SK-MEL-5 (cell line): ENCODE data around the gene SYNGR4. TPM values are rescaled to one million over a fixed set of nuclear protein-coding genes. Genes with fewer than 3 reads are reported as not detected.

Experiments used
- DNase-seq: peaks from one replicate; pipeline ENCODE4 v3.0.0-alpha.2; 2016; ENCODE audit warnings: low read depth, low spot score
- in situ Hi-C: cut with HindIII; loops from 2 replicates; pipeline ENCODE4 v1.10.0; 2016; ENCODE audit warnings: low sequenced_read_pairs, high pct_unique_total_duplicates, low pct_unique_long_range_greater_than_20kb
- total RNA-seq: library from RNA; depleted of rRNA; stranded (reverse); fragments of >200 nt; shearing (Covaris generic); gene quantifications from 2 replicates; pipeline ENCODE4 v1.2.3, GENCODE V29; 2014

Gene SYNGR4
- total RNA-seq, 1 experiment from 2014 or later: not detected

DNA sequence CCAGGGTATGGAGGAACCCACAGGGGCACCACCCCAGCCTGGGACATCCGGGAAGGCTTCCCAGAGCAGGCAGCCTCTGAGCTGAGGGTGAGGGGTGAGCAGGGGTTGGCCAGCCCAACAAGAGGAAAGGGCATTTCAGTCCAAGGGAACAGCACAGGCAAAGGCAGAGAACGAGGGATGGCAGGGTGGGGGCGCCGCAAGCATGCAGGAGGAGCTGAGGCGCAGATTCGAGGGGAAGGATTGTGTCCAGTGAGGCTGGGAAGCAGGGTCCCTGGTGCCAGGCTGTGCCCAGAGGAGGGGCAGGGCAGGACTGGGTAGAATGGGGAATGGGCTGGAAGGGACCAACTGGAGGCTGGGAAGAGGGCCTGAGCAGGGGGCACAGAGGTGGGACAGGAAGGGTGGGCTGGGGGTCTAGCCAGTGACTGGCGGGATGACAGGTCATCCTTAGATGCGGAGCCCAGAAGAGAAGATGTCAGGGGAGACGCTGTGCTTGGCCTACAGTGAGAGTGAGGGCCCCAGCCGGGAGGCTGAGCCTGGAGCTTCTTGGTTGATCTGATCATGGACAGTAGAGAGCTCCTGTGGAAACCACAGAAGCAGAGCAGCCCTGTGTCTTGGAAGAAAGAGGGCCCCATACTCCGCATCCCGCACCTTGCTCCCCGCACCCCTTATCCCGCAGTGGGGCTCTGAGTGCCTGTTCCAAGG lies 25.2 kb upstream of the SYNGR4 start:
- DNase-seq: no peak
- in situ Hi-C loops: no loop called here

DNA sequence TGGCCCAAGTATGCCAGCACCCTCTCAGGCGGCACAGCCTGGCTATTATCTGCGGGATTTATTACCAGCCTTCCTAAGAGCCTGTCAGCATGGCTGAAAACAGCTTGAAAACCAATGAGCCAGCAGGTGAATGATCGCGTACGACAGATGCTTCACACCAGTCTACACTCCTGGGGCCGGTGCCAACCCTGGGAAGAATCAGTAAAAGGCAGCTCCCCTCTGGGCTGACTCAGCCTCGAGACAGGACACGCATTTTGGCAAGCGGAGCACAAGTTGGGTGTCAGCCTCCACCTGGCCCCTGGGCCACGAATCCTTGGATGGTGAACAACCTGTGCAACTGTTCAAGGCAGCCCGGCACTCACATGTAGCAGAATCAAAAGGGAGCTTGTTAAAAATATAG lies 23.2 kb upstream of the SYNGR4 start:
- no peak for DNase-seq
- in situ Hi-C loops: no loop called here

DNA sequence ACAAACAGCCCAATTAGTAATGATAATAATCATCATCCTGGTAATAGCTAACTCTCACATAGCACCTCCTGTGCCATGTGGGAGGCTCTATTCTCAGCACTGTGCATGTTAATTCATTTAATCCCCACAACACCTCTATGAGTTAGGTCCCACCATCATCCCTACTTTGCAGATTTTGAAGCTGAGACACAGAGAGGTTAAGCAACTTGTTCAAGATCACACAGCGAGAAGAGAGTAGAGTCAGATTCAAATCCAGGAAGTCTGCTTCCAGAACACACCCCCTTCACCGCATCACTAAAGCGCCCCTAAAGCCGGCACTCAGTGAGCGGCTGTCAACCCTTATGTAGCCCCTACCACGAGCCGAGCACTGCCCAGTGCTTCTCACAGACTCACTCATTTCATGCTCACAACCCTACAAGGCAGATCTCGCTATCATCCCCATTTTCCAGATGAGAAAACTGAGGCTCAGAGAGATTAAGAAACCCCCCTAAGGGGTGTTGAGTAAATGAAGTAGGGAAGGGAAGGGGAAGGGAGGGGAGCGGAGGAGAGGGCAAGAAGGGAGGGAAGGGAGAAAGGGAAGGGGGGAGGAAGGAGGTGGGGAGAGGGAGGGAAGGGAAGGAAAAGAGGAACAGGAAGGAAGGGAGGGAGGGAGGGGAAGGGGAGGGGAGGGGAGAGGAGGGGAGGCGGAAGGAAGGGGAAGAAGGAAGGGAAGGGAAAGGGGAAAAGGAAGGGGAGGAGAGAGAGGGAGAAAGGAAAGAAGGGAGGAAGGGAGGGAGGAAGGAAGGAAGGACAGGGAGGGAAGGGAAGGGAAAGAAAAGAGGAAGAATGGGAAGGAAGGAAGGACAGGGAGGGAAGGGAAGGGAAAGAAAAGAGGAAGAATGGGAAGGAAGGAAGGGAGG lies 22.4 kb upstream of the SYNGR4 start:
- DNase-seq: no peak
- in situ Hi-C loops: no loop called here

DNA sequence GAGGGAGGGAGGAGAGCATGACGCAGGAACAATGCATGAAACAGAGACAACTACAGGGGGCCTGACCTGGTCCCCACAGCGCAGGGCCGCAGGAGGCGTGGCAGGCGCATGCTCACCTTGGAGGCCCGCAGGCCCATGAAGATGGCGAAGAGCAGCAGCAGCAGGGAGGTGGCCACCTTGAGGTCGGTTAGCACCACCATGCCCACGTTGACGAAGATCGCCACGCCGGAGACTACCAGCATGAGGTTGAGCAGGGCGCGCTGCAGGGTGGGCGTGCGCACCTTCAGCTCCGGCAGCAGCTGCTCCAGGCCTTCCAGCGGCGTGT lies 21.8 kb upstream of the SYNGR4 start:
- no peak for DNase-seq
- in situ Hi-C loops: no loop called here

DNA sequence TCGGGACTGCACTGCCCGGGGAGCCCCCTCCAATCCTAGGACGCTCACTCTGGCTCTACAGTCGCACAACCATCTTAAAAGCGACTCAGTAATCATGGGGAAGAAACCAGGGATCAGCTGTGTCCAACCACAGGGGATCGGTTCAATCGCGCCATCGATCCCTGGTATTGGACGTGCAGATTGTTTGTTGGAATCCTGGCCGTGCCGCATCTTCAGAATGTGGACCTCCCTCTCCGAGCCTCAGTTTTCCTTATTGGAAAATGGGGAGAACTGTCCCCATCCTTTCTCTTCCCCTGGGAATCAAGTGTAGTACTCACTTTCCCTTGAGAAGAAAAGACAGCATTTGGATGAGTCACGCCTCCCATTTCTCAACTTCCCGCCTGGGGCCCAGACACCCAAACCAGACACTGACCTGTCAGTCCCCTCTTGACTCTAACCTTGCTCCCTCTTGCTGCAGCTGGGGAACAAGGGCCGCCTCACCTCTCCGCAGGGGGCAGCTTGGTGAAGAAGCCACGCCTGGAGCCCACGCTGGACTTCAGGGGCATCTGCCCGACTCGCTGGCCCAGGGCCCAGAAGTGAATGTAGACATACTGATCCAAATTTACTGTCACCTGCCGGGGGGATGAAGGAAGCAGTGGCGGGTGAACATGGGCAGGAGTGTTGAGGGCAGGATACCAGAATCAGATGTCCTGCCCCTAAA lies 21.2 kb upstream of the SYNGR4 start:
- no peak for DNase-seq
- in situ Hi-C loops: no loop called here

DNA sequence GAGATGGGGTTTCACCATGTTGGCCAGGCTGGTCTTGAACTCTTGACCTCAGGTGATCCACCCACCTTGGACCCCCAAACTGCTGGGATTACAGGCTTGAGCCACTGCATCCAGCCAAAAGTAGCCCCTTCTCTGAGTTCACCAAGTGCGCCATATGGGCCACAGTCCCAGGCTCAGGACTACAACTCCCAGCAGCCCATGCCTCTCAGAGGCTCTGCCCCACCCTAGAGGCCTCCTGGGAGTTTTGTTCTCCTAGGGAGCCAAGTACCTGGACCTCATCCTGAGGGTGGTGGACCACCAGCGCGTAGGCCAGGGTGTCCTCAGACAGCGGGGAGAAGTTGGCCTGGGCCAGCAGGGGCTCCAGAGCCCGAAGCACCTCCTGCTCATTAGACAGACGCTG lies 19.3 kb upstream of the SYNGR4 start:
- in situ Hi-C loops: no loop called here

DNA sequence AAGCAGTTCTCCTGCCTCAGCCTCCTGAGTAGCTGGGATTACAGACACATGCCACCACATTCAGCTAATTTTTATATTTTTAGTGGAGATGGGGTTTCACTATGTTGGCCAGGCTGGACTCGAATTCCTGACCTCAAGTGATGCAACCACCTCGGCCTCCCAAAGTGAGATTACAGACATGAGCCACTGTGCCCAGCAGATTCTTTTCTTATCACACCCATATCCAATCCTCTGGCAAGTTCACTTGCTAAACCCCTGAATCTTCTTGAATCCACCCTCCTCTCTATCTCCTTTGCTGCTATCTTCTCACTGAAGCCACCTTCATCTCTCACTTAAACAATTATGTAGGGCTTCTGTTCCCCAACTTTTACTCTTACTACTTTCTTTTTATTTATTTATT lies 18.0 kb upstream of the SYNGR4 start:
- in situ Hi-C loops: no loop called here
- no peak for DNase-seq

More for the DNA sequence above, 19.3 kb upstream of the SYNGR4 start:
- peak; percentile 35 for DNase-seq

DNA sequence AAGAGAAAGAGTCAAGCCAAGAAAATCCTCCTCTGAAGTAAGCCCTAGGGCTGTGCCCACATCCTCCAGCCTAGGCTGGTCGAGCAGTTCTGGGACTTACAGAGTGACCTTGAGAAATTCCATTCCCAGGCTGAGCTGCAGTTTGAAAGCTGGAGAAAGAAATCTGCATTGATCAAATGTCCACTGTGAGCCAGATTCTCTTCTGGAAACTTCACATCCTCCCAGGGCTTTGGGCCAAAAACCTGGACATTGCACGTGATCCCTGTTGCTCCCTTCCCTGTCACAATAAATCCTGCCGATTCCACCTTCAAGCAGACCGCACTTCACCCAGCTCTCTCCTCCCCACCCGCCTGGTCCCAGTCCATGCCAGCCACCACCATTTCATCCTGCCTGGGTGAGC lies 16.1 kb upstream of the SYNGR4 start:
- peak; percentile 25 for DNase-seq
- in situ Hi-C loops: no loop called here

DNA sequence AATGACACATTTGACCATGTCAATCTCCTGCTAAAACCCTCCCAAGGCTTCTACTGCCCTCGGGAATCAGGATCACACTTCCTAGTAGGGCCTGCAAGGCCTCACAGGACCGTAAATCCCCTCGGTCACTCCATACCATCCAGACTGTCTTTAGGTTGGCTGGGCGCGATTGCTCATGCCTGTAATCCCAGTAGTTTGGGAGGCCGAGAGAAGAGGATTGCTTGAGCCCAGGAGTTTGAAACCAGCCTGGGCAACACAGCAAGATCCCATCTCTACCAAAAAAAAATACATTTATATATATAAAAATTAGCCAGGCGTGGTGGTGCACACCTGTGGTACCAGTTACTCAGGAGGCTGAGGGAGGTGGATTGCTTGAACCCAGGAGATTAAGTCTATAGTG lies 15.4 kb upstream of the SYNGR4 start:
- in situ Hi-C loops: no loop called here
- DNase-seq: no peak

DNA sequence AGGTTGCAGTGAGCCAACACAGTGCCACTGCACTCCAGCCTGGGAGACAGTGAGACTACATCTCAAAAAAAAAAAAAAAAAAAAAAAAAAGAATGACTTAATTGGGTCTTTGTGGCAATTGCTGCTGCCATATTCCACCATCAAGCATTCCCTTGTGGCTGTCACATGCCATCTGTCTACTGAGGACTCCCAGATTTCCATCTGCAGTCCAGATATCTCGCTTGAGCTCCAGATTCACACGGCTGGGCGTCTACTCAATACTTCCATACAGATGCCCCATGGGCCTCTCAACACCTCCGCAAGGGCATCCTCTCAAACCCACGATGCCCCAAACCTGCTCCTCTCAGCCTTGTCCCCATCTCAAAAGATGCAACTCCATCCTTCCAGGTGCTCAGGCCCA lies 13.3 kb upstream of the SYNGR4 start:
- in situ Hi-C loops: no loop called here
- no peak for DNase-seq

DNA sequence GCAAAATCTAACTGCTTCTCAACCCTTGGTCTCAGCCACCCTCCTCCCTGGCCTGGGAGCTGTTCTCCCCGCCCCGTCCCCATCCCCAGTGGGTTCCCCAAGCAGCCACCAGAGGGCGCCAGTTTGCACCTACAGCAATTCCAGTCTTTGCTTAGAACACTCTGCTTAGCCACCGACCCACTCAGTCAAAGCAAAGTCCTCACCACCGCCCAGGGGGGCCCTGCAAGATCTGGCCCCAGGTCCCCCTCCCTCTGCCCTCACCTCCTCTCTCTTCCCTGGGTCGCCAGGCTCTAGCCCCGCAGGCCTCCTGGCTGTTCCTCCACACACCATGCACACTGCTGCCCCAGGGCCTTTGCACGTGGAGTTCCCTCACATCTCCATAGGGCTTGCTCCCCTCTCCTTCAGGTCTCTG lies 12.8 kb upstream of the SYNGR4 start:
- DNase-seq: peak; percentile 76
- in situ Hi-C loops: no loop called here

DNA sequence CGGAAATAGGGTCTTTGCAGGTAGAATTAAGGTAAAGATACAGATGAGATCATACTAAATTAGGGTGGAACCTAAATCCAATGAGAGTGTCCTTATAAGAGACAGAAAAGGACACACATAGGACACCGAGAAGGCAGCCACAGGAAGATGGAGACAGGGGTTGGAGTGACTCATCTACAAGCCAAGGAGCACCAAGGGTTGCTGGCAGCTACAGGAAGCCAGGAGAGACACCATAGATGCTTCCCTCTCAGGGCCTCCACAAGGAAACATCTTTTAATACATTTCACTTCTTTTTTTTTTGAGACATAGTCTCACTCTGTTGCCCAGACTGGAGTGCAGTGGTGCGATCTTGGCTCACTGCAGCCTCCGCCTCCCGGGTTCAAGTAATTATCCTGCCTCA lies 10.5 kb upstream of the SYNGR4 start:
- no peak for DNase-seq
- in situ Hi-C loops: no loop called here

DNA sequence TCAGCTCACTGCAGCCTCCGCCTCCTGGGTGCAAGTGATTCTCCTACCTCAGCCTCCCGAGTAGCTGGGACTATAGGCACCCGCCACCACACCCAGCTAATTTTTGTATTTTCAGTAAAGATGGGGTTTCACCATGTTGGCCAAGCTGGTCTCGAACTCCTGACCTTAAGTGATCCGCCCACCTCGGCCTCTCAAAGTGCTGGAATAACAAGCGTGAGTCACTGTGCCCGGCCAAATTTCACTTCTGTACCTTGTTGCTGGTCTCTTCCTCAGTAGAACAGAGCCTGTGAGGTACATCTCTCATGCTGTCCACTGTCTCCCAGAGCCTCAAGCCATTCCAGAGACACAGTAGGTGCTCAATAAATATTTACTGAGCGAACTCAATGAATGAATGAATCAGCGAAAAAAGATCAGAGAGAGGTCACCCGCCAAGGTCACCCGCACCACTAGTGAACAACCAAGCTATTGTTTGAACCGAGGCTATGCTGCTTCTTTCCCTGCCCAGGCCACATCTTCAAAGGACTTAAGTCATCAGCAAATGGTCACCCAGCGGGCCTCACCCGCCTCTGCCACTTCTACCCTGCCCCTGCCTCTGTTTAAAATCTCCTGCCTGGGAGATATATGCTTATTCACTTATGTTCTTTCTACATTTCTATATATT lies 9.7 kb upstream of the SYNGR4 start:
- peak; percentile 64 for DNase-seq
- in situ Hi-C loops: no loop called here

DNA sequence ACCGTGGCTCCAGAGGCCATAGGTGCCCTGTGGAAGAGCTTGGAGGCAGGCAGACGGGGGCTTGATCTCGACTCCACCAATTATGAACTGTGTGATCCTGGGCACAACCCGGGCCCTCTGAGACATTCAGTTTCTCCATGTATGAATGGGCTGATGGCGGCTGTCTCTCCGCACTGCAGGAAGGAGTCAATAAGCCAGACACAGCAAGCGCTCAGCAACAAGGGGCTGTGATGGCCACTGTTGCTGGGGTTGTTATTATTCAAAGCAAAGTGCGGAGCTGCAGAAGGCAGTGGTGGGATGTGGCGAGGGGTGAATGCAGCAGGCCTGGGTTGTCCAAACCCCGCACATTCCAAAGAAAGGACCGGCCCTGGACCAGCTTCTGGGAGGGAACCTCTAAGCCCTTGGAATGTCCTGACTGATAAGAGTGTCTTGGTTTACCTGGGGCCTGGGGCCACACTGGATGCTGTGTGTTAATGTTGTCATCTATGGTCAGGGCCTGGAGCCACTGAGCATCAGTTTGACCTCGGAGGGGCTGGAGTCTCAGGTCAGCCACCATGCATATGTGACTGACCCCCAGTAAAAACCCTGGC lies 8.7 kb upstream of the SYNGR4 start:
- in situ Hi-C loops: no loop called here
- DNase-seq: no peak

DNA sequence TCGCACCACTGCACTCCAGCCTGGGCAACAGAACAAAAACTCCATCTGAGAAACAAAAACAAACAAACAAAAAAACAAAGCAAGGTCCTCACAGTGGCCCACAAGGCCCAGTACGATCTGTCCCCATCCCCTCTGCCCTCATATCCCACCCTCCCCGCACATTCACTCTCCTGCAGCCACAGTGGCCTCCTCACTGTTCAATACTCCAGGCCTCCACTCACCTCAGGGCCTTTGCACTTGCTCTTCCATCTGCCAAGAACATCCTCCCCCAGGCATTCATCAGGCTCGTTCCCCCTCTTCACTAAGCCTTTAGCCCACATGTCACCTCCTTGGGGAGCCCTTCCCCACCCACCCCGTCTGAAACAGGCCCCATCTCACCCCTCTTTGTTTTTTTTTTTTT lies 5.0 kb upstream of the SYNGR4 start:
- in situ Hi-C loops: no loop called here
- DNase-seq: no peak

DNA sequence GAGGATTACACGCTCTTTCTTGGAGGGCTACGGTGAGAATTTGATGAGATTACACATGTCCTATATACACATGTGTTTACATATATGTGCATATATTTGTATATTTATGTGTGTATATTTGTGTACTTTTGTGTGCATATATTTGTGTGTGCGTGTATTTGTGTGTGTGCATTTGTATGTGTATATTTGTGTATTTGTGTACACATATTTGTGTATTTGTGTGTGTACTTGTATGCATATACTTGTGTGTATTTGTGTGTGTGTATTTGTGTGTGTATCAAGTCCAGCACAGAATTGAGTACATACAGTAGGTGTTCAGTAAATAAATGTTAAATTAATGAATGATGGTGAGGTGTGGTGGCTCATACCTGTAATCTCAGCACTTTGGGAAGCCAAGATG lies 2.3 kb upstream of the SYNGR4 start:
- no peak for DNase-seq
- in situ Hi-C loops: no loop called here

DNA sequence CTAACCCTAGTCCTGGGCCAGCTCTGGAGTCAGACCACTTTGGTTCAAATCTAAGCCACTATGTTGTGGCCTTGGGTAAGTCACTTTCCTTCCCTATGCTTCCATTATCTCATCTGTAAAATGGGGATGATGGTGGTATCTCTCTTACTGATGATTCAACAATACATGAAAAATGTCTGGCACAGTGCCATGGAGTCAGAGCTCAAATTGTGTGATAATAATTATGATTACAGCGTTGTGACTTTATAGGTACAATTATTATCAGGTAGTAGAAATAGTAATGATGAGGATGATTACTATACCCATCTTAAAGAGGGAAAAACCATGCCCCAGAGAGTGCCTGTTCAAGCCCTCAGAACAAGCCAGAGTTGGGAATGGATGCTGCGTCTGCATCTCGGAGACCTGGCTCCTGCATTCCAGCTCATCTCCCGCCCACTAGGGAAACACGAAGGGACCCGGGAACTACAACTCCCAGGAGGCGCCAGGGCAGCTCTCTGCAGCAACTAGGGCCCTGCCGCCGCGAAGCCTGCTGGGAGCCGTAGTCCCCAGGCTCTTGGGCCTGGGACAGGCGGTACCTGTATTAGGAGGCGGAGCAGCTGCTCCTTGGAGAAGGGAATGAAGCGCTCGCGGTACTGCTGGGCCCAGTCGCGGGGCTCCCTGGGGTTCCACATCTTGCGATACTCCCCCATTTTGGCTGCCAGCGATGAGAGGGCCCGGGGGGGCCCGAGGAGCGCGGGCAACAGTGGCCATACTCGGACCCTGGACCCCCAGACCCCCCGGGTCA lies 1.3 kb upstream of the SYNGR4 start:
- in situ Hi-C loops: no loop called here
- peak; percentile 95 for DNase-seq
